Activated T-cell treated with anti-CD3 and anti-CD28 coated beads, Interleukin-2, amount 50 U/mL, for 48 hours (primary cell): ENCODE data around the gene LARP1.
"Not testable (repeated sequence)": the region's sequence is repeated elsewhere in the genome, so short reads cannot be mapped to it uniquely, and the experiment has no call there.

Source experiments
- DNase-seq, 2 experiments: peaks; one replicate each; pipeline ENCODE4 v3.0.0-alpha.2; 2020

The LARP1 gene

DNA sequence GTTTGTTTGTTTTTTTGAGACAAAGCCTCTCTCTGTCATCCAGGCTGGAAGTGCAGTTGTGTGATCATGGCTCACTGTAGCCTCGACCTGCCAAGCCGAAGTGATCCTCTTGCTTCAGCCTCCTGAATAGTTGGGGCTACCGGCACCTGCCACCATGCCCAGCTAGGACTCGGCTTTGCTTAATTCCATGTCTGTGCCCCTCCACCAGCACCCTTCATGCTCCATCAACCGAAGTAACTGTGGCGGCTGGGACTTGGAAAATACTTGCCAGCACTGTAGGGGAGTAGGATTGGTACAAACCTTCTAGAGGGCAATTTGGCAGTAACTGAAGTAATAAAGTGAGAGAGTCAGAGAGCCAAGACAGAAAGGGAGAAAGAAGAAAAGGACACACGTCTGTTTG, 76.3 kb downstream of the LARP1 start:
- no peak for DNase-seq

DNA sequence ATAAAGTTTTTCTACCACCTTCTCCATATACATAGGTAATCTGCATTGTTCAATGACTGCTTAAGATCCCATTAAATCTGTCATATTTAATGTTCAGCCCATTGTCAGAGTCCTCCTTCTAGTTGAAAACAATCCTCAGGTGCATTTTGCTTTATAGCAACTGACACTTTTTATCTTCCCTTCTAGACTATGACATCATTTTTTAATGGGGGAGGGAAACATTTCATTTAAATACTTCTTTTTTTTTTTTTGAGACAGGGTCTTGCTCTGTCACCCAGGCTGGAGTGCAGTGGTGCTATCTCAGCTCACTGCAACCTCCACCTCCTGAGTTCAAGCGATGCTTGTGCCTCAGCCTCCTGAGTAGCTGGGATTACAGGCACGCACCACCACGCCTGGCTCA, 77.6 kb downstream of the LARP1 start:
- not testable (repeated sequence) for DNase-seq

DNA sequence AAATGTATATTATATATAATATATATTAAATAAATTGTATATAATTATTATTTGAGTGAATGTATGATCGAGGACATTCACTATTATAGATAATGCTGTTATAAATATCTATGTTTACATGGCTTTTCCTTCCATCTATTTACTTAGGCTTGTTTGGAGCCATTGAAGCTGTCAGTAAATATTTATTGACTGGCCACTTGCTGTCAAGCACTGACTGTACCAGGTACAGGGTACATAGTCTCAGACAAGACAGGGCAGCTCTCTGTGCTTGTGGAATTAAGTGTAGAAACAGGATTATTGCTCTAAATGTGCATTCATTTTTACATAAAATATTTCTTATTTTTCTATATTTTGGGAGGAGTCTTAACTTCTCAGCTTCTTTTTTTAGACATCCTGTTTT, 78.9 kb downstream of the LARP1 start:
- DNase-seq, result no peak

DNA sequence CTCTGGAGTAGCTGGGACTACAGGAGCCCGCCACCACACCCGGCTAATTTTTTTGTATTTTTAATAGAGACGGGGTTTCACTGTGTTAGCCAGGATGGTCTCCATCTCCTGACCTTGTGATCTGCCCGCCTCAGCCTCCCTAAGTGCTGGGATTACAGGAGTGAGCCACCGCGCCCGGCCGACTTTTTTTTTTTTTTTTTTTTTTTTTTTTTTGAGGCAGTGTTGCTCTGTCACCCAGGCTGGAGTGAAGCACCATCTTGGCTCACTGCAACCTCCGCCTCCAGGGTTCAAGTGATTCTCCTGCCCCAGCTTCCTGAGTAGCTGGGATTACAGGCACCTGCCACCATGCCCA, 80.5 kb downstream of the LARP1 start:
- DNase-seq, result not testable (repeated sequence)

DNA sequence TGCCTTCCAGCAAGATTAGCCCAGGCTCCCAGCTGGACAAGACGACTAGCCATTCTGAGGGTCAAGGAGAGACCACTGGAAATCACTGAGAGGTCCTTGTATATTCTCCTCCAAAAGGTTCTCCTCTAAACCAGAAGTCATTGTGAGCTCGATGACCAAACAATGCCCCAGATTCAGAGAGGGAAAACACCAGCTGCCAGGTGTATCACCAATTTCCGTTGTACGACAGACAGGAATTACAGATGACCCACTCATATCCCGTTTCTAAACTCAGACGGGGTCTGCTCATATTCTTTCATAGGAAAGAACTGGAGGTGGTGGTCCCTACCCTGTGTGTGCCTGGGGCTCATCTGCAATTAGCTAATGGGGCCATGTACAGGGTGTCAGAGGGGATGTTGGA, 81.0 kb downstream of the LARP1 start:
- DNase-seq, result no peak

DNA sequence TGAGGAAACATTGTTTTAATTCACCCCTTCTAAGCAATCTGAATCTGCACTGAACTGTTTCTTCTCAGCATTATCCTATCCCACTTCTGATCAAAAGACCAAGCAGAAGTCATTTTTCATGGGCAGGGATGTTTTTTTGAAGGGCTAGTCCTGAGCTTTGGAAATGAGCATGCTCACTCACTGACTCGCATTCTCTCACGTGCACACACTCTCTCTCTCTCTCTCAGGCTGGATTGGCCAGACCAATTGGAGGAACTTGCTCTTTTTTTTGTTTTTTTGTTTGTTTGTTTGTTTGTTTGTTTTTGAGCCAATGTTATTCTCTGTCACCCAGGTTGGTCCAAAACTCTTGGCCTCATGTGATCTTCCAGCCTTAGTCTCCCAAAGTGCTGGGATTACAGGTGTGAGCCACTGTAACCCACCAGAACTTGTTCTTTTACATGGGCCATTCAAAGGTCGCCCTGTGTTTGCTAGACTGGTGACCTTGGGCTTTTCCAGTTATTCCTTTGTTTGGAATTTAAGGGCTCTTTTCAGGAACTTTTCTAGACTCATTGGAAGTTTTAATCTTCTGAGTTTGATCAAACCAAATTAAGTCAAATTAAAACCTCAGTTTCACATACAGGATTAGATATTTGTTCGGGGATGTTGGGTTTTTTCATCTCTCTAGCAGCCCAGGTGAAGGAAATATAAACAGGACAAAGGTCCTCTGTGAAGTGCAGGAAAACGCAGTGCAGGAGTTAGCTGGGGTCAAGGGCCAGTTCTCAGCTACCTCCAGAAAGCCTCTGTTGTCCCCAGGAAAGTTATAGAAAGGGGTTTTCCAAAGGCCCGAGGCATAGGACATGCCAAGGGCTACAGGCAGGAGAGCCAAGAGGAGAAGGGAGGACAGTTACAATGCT, 82.1 kb downstream of the LARP1 start:
- no peak for DNase-seq

DNA sequence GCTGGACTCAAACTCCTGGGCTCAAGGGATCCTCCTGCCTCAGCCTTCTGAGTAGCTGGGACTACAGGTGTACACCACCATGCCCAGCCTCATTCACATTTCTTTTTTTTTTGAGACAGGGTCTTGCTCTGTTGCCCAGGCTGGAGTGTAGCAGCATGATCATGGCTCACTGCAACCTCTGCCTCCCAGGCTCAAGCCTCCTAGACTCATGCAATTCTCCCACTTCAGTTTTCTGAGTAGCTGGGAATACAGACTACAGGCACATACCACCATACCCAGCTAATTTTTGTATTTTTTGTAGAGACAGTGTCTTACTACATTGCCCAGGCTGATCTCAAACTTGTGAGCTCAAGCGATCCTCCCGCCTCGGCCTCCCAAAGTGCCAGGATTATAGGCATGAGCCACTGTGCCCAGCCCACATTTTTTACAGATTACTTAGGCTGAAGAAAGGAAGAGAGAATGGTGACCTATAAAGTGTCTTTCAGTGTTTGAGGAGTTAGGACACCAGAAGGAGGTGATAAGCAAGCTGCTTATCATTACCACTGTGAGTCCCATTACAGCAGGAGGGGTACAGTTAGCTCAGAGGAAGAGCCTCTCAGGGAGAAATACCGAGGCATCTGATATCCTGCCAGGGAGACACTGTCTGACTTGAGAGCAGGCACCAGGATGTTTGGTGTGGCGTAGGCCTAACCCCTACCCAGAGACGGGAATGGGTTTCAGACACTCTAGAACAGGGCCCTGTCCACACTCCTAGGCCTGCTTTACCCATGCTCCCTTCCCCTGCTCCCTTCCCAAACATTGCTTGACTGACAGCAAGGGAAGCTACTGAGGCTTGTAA, 85.5 kb downstream of the LARP1 start:
- no peak for DNase-seq

DNA sequence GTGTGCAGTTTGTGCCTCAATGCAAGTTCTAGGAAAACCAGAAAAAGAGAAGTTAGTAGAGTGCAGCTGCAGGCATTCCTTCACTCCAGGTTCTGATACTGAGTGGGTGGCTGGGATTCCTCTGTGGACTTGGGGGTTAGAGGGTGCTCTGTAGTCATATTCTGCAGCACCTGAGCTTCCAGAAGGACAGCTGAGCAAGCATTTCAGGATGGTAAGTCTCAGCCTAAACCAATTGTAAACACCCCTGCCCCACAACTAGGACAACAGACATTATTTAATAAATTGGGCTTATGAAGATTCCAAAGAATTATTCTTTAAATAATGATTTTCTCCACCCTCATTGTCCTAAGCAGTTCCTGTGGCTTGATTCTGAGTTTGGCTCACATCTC, 86.1 kb downstream of the LARP1 start:
- no peak for DNase-seq

DNA sequence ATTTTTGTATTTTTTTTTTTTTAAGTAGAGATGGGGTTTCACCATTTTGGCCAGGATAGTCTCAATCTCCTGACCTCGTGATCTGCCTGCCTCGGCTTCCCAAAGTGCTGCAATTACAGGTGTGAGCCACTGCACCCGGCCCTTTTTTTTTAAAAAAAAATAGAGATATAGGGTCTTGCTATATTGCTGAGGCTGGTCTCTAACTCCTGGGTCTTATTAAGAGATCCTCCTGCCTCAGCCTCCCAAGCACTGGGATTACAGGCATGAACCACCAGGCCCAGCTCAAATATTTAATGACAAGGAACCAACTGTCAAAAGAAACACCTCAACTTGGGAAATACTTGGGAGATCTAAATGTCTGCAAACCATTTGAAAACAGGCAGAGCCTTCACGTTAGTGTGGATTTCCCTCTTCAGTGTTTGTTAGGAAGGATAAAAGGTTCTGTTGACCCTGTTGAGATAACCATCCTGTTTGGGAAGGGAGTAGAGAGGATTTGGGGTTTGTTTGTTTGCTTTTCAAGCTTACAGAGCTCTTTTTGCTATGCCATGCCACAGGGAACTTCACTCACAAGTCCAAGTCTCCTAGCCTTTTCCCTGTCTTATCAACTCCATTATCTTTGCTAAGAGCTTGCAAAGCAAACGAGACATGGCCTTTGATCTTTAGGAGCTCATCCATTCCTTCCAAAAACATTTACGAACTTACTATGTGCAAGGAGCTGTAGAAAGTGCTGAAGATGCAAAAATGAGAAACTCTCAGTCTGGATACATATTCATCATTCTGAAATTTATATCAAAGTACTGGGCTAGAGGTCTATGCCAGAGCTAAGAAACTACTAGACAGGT, 87.7 kb downstream of the LARP1 start:
- no peak for DNase-seq

DNA sequence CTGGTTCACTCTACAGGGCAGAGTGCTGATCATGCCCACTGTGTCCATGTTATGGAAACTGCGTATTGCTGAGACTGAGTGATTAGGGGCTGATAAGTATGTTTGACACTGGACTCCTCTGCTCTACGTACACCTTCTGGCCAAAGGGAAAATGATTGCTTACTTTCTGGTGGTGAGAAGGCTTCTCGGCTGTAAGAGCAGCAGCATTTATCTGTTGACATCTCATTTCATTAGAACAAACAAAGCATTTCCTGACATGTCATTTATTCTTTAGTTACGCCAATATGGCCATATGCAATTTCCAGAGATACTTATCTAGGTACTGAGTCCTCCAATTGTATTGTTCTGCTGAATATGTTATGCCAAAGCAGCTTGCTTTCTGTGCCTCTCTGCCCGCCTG, 89.6 kb downstream of the LARP1 start:
- no peak for DNase-seq

DNA sequence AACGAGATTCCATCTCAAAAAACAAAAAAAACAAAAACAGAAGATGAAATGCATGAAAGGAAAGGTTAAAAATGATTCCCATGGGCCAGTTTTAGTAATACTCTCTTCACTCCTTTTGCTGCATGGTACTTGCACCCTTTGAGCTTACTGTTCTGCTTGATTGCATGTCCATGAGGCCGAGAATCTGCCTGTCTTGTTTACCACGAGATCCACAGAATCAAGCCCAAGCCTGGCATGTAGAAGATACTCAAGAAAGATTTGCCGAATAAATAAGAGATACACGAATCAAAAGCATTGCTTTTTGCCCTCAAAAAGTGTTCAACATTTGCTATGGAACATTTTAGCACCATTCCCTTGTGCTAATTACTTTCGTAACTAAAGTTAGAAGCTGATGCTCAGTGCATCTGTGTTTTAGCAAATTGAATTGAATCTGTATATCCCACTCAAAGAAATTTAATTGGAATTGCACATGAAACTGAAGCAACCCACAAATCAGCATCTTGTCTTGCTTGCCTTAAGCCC, 94.1 kb downstream of the LARP1 start:
- no peak for DNase-seq

DNA sequence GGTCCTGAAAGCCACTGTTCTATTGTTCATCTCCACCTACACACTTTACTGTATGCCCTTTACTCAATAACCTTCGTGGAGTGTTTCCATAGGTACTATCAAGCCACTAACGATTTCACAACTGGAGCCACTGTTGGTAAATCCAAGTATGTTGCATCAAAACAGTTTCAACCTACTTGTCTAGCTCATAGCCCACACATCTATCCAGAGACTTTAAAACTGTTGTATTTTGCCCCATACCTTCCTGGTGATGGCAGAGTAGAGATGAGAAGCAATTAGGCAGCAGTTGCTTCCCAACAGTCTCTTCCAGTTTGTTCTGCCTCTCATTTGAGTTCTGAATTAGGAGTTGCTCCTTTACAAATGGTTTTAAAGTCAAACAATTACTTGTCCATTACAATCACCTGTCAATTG, 94.6 kb downstream of the LARP1 start:
- DNase-seq, result no peak

DNA sequence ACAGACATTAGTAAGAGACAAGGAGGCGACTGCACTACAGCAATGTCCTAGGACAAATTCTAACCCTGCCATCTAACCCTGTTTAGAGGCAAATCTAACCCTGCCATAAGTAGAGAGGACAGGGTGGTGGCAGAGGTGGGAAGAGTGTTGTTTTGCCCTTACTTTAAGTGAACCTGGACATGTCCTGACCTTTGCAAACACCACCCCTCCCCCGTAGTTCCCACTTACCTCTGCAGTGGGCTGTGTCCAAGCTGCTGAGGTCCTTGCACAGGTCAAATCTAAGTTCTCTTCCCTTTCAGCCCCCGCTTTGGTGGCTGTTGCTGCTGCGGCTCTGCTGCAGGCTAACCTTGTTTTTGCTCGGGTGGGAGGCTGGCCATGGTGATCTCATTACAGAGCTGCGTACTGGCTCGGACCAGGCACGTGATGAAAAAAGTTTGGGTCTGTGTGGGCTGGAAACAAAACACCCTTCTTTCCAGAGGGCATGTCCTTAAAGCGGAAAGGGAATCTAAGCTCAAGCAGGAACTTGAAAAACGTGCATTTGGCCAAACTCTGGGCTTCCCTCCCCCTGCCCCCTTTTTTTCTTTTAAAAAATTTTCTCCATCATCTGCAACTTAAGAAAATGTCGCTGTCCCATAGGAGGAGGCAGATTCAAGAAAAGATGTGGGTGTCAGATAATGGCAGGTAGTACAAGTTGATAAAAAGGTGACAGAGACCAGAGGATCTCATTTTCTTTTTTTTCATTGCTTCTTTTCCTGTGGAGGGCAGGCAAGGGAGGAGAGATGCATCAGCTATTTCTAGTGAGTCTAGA, 95.3 kb downstream of the LARP1 start, which contains the start of gene FAXDC2:
FAXDC2 (minus strand) TSS at position 349 of the 808 bp plus-strand sequence. CDS start 12,425 bp downstream, outside the sequence.
- no peak for DNase-seq

DNA sequence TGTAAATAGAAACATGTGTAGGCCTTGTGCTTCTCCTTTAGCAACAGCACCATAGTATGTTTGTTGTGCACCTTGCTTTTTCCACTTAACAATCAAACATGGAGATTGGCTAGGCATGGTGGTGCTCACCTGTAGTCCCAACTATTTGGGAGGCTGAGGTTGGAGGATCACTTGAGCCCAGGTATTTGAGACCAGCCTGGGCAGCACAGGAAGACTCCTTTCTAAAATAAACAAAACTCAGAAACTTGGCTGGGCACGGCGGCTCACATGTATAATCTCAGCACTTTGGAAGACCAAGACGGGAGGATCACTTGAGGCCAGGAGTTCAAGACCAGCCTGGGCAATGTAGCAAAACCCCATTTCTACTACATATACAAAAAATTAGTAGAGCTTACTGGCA, 96.2 kb downstream of the LARP1 start:
- no peak for DNase-seq

DNA sequence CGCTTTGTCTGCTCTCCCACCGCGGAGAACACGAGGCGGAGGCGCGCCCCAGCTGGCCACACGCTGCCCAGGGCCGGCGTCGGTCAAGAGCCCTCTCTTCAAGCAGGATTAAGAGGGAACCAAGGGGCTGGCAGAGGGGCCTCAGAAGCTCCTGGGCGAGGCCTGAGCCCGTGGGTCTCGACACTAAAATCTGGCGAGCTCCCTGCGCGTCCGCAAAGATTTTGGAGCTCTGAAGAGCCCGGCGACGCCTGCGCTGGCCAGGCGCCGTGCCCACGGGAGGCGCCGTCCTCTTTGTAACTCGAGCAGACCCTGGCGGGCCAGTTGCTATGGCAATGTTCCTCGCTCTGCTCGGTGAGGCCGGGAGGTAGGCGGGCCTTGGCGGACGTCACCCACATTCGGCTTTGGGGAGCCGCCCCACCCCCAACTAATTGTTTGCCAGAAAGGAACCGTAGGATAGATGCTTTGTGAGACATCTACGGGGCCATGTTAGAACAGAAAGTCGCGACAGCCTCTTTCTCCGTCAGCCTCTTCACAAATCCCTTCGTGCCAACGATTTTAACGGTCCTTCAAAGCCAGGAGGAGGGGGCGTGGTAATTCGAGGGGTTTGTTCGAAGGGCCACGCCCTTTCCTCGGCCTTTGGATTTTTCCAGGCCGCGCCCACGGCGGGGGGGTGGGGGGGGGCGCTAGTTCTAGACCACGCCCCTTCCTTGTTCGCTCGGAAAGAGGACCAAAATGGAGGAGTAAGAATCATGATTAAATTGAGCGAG, 102.5 kb downstream of the LARP1 start:
- peak; percentile 88 to 90 for DNase-seq

DNA sequence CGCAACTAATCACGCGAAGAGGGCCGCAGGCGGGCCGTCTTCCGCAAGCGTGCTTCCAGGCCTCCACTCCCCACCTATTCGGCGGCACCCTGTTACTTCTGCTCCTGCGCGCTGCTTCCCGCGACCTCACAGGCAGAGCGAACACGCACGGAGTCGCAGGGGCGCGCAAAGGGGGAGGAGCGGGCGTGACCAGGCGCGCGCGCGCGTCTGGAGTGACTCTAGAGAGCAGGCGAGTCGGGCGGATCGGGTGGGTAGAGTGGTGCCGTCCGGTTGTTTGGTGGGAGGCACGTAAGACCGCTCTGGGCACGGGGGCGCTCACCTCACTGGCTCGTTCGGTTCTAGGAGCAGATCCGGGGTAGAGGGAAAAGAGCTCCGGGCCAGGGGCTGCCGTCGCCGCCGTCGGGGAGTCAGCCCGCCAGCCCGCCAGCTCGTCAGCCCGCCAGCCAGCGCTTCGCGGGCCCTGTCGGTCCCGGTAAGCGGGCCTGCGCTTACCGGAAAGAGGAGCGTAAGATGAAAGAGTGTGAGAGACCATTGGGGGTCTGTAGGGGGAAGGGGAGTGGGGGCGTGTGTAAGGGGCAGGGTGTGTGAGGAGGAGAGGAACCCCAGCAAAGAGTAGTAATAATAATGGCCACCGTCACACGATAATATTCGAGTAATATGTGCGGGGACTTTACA, 103.3 kb downstream of the LARP1 start, which contains the start of gene CNOT8:
CNOT8 (plus strand) TSS at position 331 of the 675 bp plus-strand sequence. CDS start 4,652 bp downstream, outside the sequence.
- DNase-seq, result peak; percentile 99

DNA sequence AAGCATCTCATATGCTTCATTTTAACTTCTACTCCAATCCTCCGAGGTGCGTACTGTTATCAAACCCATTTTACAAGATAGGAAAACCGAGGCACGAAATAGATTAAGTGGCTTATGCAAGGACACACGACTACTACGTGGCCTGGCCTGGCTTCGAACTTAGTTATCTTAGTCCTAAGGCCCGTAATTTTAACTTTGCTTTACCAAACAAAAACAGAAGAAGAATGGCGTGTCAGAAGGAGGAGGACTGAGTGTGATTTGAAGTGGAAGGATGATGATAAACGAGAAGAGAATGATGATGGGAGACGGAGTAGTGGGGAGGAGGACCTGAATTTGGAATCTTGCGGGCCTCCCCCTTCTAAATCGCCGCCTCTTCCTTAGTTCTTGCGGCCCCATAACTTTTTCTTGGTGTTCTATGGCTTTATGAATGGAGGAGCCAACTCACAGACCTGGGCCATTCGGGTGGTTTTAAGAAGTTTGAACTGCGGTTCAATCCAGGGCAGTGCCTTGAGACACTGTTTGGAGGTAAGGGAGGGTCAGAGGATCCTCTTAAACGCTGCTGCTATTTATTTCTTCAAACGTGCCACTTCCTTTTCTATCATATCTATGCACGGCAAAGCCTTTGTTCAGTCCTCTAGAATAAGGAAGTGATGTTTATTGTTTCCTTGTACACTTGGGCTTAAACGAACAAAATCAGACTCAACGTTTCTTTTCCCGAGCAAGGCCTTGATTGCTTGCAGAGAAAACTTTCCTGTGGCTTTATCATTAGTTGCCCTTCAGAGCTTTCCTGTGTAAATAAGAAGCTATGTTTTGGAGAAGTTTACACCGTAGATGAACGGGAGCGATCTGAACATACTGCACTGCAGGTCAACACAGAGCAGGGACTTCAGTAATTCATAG, 104.0 kb downstream of the LARP1 start:
- DNase-seq, result peak in 1 of 2 experiments; percentile 35

DNA sequence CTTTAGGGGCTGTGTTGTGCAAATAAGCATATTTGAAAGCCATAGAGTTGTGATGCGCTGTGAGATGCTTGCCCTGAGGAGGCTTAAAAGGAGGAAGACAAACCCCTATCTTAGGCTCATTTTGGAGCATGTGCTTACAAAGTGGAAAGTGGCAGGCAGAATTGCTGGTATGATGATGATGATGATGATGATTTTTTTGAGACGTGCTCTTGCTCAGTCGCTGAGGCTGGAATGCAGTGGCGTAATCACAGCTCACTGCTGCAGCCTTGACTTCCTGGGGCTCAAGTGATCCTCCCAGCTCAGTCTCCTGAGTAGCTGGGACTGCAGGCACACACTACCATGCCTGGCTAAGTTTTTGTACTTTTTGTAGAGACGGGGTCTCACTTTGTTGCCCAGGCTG, 104.9 kb downstream of the LARP1 start:
- DNase-seq, result peak in 1 of 2 experiments; percentile 35

DNA sequence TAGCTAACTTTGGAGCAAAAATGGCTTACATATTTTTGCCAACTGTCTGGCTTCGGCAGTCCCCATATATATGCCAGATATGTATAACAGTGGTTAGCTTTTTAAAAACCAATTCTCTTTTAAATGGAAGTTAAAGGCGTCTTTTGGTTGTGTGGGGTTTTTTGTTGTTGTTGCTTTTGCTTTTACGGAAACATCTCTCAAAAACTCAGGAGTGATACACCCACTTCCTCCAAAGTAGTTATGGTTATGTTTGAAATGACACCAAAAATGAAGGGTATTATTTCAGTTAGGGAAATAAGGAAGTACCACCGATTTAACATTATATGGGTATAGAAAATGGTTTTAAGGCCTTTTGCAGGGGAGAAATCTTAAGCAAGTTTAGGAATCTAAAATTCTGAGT, 105.6 kb downstream of the LARP1 start:
- no peak for DNase-seq
